Inflammatory macrophage (primary cell): ENCODE results near the gene ZBTB24.

ENCODE experiments used
- DNase-seq, 2 donors: peaks; one replicate each; pipeline ENCODE4 v3.0.0-alpha.2; 2020 to 2022

Gene ZBTB24

GRCh38 chr6:109449064-109449794, 33.8 kb downstream of the ZBTB24 start:
- DNase-seq = no peak

- no peak for DNase-seq
Observed at GRCh38 chr6:109448615-109449014, 34.4 kb downstream of the ZBTB24 start.

DNA sequence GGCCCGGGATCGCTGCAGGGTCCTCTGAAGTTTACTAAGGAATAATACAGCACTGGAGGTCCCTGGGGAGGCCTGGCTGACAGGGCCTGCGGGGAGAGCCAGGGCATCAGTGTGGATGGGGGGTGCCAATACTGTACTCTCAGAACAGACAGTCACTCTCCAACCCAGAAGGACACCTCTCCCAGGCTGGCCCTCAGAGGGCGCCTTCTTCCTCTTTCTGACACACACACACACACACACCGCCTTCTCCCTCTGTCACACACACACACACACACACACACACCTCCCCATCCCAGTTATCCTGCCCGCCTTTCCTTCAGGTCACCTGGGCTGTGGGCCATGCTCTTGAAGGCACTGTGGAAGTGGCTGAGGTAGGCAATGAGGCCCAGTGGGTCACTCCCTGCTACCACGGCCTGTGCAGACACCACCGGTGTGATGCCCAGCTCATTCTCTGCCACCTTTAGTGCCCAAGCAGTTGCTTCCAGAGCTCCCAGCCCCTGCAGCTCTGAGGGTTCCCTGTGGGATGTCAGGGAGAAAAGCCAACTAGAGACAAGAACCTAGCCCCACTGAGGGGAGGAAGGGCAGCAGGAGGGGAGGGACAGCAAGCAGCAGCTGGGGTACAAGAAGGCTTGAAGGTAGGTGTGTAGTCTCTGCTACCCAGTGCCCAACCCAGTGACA, 35.0 kb downstream of the ZBTB24 start:
- DNase-seq = peak; percentile 19 to 33

- no peak for DNase-seq
Observed at GRCh38 chr6:109447087-109447486, 35.9 kb downstream of the ZBTB24 start.

DNA sequence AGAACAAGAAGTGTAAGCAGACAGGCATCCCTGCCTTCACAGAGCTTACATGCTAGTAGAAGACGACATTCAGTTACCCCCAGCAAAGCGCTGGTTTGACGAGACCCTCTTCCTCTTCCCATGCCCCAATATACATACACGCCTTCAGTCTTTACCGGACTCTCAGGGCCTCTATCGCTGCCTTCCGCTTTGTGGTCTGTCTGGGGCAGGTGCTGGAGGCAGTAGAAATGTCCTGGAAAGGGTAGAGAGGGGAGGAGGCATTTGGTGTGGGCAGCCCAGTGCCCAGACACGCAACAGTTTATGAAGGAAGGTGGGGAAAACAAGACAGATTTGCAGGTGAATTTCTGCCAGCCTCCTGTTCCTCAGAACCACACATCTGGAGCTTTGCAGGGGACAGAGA, 36.5 kb downstream of the ZBTB24 start:
- no peak for DNase-seq

GRCh38 chr6:109446072-109446471, 36.9 kb downstream of the ZBTB24 start:
- DNase-seq = no peak

GRCh38 chr6:109445382-109445781, 37.6 kb downstream of the ZBTB24 start:
- no peak for DNase-seq

GRCh38 chr6:109443425-109443950, 39.5 kb downstream of the ZBTB24 start:
- DNase-seq = no peak

GRCh38 chr6:109442393-109442924, 40.6 kb downstream of the ZBTB24 start:
- no peak for DNase-seq

DNA sequence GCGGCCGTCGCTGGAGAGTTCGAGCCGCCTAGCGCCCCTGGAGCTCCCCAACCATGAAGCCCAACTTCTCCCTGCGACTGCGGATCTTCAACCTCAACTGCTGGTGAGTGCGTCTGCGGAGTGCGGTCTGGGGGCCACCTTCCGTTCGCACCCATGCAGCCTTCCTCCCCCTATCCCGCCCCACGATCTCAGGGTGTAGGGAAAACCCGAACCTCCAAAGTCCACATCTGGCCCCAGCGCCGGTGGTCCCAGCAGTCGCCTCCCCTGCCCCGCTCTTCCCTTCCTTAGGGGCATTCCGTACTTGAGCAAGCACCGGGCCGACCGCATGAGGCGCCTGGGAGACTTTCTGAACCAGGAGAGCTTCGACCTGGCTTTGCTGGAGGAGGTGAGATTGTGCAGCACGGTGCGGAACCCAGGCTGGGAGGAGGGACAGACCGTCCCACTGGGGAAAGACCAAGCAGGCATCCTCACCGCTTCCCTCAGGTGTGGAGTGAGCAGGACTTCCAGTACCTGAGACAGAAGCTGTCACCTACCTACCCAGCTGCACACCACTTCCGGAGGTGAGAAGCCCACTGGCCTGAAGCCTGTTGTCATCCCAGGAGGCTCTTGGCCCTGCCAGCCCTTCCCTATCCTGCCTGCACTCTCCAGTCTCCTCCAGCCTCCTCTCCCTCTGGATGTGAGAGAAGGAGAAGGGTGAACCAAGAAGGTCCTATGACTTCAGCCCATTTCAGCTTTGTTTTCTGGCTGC, 41.8 kb downstream of the ZBTB24 start:
- DNase-seq = no peak

DNA sequence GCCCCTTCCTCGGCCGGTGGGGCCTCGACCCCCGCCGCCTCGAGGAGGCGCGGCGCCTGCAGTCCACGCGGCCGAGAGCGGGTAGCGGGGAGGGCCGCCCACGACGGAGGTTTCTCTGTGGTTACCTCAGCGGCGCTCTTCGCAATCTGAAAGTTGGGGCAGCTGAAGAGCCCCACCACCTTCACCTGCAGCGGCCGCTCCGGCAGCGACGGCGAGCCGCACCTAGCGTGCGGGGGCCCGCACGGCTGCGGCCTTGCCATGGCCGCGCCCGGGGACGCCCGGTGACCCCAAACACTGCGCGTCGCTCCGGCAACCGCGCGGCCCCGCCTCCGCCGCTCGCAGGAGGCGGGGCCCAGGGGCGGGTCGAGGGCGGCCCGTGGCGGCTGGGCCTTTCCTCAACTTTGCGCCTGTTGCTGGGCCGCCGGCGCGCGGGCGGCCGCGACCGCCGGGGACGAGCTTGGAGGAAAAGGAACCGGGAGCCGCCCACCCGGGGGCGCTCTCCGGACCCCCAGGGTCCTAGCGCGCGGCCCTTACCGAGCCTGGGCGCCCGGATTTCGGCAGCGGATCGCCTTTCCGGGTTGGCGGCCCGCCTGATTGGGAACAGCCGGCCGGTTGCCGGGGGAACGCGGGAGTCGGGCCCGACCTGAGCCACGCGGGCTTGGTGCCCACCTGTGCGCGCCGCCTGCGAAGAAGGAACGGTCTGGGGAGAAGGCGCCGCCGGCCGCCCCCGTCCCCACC, 42.5 kb downstream of the ZBTB24 start, which contains the start of the genes PPIL6 and SMPD2:
TSS of gene PPIL6 (minus strand) at position 298 of the 738 bp plus-strand sequence. CDS start at position 260, 38 bp downstream.
TSS of gene SMPD2 (plus strand) at position 394 of the 738 bp plus-strand sequence. CDS start 398 bp downstream, outside the sequence.
- peak; percentile 88 to 93 for DNase-seq

DNA sequence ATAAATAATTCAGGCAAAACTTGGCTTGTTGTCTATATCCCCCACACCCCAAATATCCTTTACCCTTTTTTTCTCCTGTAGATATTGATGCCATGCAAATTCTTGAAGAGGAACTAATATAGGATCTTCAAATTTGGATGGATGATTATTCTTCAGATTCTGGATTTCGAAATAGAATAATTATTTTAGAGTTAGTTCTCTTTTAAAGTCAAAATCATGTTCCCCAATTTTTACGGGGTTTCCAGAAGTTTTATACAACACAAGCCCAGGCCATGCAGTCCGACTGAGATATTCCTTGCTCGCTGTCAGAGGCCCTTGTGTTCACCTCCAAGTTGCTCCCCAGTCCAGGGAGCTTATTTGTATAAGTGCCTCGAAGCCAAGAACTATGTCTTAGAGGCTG, 47.0 kb downstream of the ZBTB24 start:
- DNase-seq = peak in 1 of 2 donors; percentile 47

DNA sequence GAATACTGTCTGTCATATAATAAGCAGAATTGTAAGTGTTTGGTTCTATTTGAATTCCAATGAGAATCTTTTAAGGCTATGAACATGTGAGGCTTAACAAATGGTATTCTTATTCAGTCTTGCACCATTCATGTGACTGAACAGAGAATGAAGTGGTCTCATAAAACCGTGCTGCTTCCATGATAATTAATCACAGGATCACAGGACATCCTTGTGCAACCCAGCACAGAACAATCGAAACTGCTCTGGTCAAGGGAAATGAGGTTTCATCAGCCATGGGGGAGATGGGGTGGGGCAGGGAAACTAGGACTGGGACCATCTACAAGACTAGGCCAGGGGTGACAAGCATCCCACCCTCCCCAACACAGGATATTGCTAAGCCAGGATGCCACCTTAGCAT, 48.6 kb downstream of the ZBTB24 start:
- peak; percentile 79 to 80 for DNase-seq

DNA sequence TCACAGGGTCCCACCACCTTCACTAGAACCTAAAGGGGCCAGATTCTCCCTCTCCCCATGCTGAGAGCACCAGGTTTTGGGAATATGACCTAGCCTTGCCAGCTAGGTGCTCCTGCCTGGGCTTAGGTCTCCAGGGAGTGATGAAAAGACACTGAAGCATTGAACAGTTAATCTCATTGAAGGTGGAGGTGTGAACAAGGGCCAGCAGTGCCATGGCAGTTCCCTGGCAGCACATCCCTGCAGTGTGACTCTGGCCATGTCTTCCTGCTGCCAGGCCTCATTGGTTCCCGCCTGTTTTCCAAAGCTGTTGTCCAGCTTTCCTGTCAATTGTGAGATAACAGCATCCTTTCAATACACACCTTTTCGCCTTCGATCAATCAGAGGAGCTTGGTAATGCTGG, 53.5 kb downstream of the ZBTB24 start:
- DNase-seq = no peak

DNA sequence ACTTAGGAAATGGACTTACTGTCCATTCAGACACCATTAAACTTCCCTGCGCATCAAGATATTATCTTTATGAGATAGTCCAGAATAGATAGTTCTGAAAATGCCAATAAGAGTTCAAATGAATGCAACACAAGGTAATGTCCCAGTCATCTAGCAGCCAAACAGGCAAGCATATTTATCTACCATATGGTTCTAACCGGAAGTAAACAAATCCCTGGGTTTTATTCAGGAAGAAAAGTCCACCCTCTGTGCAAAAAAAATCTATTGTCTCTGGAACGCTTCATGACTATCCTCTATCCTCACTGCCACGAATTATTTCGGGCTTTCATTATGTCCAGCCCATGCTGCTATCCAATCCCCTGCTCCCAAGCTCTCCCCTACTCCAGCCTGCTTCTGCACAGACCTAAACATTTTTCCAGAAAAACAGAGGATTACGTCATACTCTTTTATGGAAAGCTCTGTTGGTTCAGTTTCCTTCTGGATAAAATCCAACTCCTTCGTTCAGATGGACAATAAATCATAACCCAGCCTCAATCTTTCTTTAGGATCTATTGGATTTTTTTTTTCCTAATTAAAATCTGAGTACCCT, 54.0 kb downstream of the ZBTB24 start:
- no peak for DNase-seq

- no peak for DNase-seq
Observed at GRCh38 chr6:109424946-109425345, 58.1 kb downstream of the ZBTB24 start.

- no peak for DNase-seq
Observed at GRCh38 chr6:109421184-109421583, 61.8 kb downstream of the ZBTB24 start.

DNA sequence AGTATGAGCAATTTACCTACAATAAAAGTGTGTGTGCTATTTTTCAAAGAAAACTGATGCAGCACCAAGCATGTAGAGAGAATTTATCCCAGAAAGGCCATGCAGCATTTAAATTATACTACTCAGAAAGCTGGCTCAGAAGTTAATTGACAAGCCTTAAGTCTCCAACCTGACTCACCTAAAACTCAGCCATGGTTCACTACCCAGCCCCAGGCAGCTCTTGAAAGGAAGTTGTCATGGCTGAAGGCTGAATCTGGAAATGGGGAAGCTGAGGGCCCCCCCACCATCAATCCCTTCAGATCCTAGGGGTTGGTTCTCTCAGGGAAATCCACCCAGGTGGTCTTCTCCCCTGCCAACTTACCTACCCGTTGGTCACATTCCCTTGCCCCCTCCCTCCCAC, 62.3 kb downstream of the ZBTB24 start:
- no peak for DNase-seq

DNA sequence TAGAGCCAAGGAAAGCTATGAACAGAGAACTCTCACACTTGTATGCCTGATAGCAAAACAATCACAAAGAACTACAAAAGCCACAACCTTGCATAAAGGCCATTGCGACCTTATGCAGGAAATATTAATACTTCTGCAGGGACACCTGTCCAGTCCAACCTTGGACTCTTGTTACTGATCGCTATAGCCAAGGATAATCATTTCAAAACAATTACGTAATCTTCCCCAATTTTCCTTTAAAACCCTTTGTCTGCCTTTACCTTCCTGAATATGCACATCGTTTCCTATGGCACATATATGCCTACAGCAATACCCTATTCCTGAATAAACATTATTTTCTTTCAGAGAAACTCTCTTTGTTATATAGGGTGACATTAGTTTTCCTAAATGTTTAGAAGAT, 65.4 kb downstream of the ZBTB24 start:
- no peak for DNase-seq
